IMR-90 (cell line): Measurements from ENCODE around the gene GCNT2. TPM values are rescaled to one million over a fixed set of nuclear protein-coding genes. Genes with fewer than 3 reads are reported as not detected.

Experiments used
- ATAC-seq: fragments of 200-7000 bp; cut with Tn5 transposase; 2 replicates; pipeline ENCODE4 v1.9.1; 2020; ENCODE audit warnings: low read depth, mild to moderate bottlenecking, moderate library complexity
- BruUV-seq: library from RNA; stranded (reverse); fragments of 400-500 nt; replicated peaks from 2 replicates; lab custom pipeline; 2021; lab: Mats Ljungman, UMichigan
- CTCF ChIA-PET: fragments of 300-600 bp; formaldehyde crosslinking; extraction: SDS; loops from one replicate; lab custom pipeline; 2021; ENCODE audit warnings: antibody characterized with exemption; lab: Yijun Ruan, JAX
- POLR2A ChIA-PET: fragments of 300-600 bp; sonication (Branson Sonifier 250); formaldehyde crosslinking; loops from one replicate; lab custom pipeline; 2022; ENCODE audit warnings: antibody characterized with exemption; ENCODE audit not compliant: unreplicated experiment; lab: Charles Lee
- DNase-seq: peaks from one replicate; pipeline ENCODE4 v3.0.0; 2013
- H2AFZ ChIP-seq: replicated peaks from 2 replicates; pipeline ENCODE3; 2013; ENCODE audit warnings: low read length, mild to moderate bottlenecking; ENCODE audit not compliant: poor library complexity
- H2AK5ac ChIP-seq: 2 replicates; pipeline ENCODE4 v1.6.1; 2013; ENCODE audit warnings: low read depth, low read length, inconsistent platforms
- H2AK9ac ChIP-seq: replicated peaks from 2 replicates; pipeline ENCODE3; 2013; ENCODE audit warnings: mild to moderate bottlenecking, low read depth, low read length, moderate library complexity; ENCODE audit not compliant: poor library complexity
- H2BK120ac ChIP-seq: 2 replicates; pipeline ENCODE4 v1.6.1; 2013; ENCODE audit warnings: low read depth, low read length, inconsistent platforms
- H2BK15ac ChIP-seq: 3 replicates; pipeline ENCODE4 v1.6.1; 2013; ENCODE audit warnings: low read depth, low read length, inconsistent platforms
- H2BK20ac ChIP-seq: 2 replicates; pipeline ENCODE4 v1.6.1; 2013; ENCODE audit warnings: low read depth, mild to moderate bottlenecking, inconsistent platforms, low read length, moderate library complexity
- H2BK5ac ChIP-seq: 2 replicates; pipeline ENCODE4 v1.6.1; 2013; ENCODE audit warnings: mild to moderate bottlenecking, low read depth, low read length, inconsistent platforms; ENCODE audit not compliant: poor library complexity, severe bottlenecking
- H3K14ac ChIP-seq: replicated peaks from 2 replicates; pipeline ENCODE4 v1.6.1; 2013; ENCODE audit warnings: low read depth, low read length, inconsistent platforms
- H3K18ac ChIP-seq: 2 replicates; pipeline ENCODE4 v1.6.1; 2013; ENCODE audit warnings: low read depth, low read length, control low read depth
- H3K23ac ChIP-seq: 2 replicates; pipeline ENCODE4 v1.6.1; 2013; ENCODE audit warnings: low read depth, low read length, inconsistent platforms
- H3K27ac ChIP-seq: 2 replicates; pipeline ENCODE4 v1.5.1; 2013; ENCODE audit warnings: mild to moderate bottlenecking, control low read depth, low read length; ENCODE audit not compliant: insufficient read depth
- H3K27me3 ChIP-seq: 2 replicates; pipeline ENCODE4 v1.6.1; 2013; ENCODE audit warnings: low read length; ENCODE audit not compliant: control insufficient read depth, insufficient read depth
- H3K36me3 ChIP-seq: 2 replicates; pipeline ENCODE4 v1.6.1; 2013; ENCODE audit warnings: low read length, mixed read lengths; ENCODE audit not compliant: control insufficient read depth, insufficient read depth
- H3K4ac ChIP-seq: 2 replicates; pipeline ENCODE4 v1.6.1; 2013; ENCODE audit warnings: low read depth, low read length, inconsistent platforms
- H3K4me1 ChIP-seq: 2 replicates; pipeline ENCODE4 v1.6.1; 2013; ENCODE audit warnings: low read length, mixed read lengths; ENCODE audit not compliant: control insufficient read depth, insufficient read depth
- H3K4me2 ChIP-seq: 2 replicates; pipeline ENCODE4 v1.6.1; 2013; ENCODE audit warnings: low read depth, mild to moderate bottlenecking, control low read depth, low read length, moderate library complexity
- H3K4me3 ChIP-seq: 2 replicates; pipeline ENCODE4 v1.5.1; 2013; ENCODE audit warnings: low read depth, mild to moderate bottlenecking, control low read depth, low read length, moderate library complexity; ENCODE audit not compliant: insufficient read depth
- H3K56ac ChIP-seq: 2 replicates; pipeline ENCODE4 v1.6.1; 2013; ENCODE audit warnings: low read length, inconsistent platforms; ENCODE audit not compliant: insufficient read depth; ENCODE audit errors: extremely low read depth
- H3K79me1 ChIP-seq, 2 experiments: 2 replicates each; pipeline ENCODE4 v1.6.1; 2013; ENCODE audit warnings: low read length in 2 of 2, inconsistent platforms in 1 of 2, low read depth in 1 of 2
- H3K9ac ChIP-seq: 2 replicates; pipeline ENCODE4 v1.6.1; 2013; ENCODE audit warnings: low read depth, low read length, control low read depth
- H3K9me1 ChIP-seq: 2 replicates; pipeline ENCODE4 v1.6.1; 2013; ENCODE audit warnings: low read length, inconsistent platforms; ENCODE audit not compliant: insufficient read depth
- H3K9me3 ChIP-seq: 2 replicates; pipeline ENCODE4 v1.6.1; 2013; ENCODE audit warnings: low read length; ENCODE audit not compliant: control insufficient read depth, insufficient read depth
- H4K20me1 ChIP-seq: 2 replicates; pipeline ENCODE4 v1.6.1; 2013; ENCODE audit warnings: low read length, inconsistent platforms; ENCODE audit not compliant: insufficient read depth
- H4K5ac ChIP-seq: 2 replicates; pipeline ENCODE4 v1.6.1; 2013; ENCODE audit warnings: mild to moderate bottlenecking, low read depth, low read length, control low read depth
- H4K8ac ChIP-seq, 2 experiments: 2 replicates each; pipeline ENCODE4 v1.6.1; 2013; ENCODE audit warnings: low read depth in 2 of 2, low read length in 2 of 2, control low read depth in 1 of 2, inconsistent platforms in 1 of 2
- H4K91ac ChIP-seq: 2 replicates; pipeline ENCODE4 v1.6.1; 2013; ENCODE audit warnings: low read depth, low read length, inconsistent platforms; ENCODE audit not compliant: insufficient read depth
- CEBPB ChIP-seq: IDR thresholded peaks from 2 replicates; pipeline ENCODE4 v1.6.1; 2012; ENCODE audit warnings: low read depth, low read length, improper control_type of control experiment
- POLR2A ChIP-seq: IDR thresholded peaks from 2 replicates; pipeline ENCODE4 v1.6.1; 2012; ENCODE audit warnings: mild to moderate bottlenecking, low read depth, low read length
- WGBS, 2 experiments: methylation state at CpG; one replicate each; pipeline versions ENCODE4 v1.1.5 to v1.1.7; 2013; ENCODE audit warnings: missing lambda C conversion rate in 2 of 2; ENCODE audit not compliant: insufficient read length in 1 of 2; ENCODE audit errors: extremely low coverage in 2 of 2; 5-methylcytosine and 5-hydroxymethylcytosine counted together
- dilution Hi-C: fragments of 300-500 bp; cut with HindIII; formaldehyde crosslinking; loops from one replicate; pipeline ENCODE4 v1.14.3; 2018; ENCODE audit warnings: low sequenced_read_pairs; ENCODE audit not compliant: unreplicated experiment
- in situ Hi-C: fragments of 300-500 bp; cut with MboI; formaldehyde crosslinking; loops from 3 replicates; pipeline ENCODE4 v1.14.3; 2019; ENCODE audit warnings: low sequenced_read_pairs, inconsistent platforms, mixed read lengths
- intact Hi-C: fragments of 100-400 bp; cut with micrococcal nuclease; formaldehyde crosslinking; loops from 2 replicates; pipeline ENCODE4 v1.10.0; 2022
- polyA plus RNA-seq, 3 experiments: library from polyadenylated mRNA; depleted of rRNA; stranded (reverse); fragments of >200 nt; gene quantifications; 2 replicates each; pipeline ENCODE4 v1.2.3, GENCODE V29; 2012; ENCODE audit warnings: low replicate concordance in 1 of 3
- total RNA-seq: library from RNA; depleted of rRNA; stranded (reverse); fragments of >200 nt; gene quantifications from 2 replicates; pipeline ENCODE4 v1.2.3, GENCODE V29; 2012

The GCNT2 gene
- total and polyA plus RNA-seq, 2 of the 4 experiments (the other 2 are of a cell fraction) = 0.34 to 0.90 TPM

GRCh38 chr6:10559522-10560152, 38.5 kb downstream of the GCNT2 start:
- TF ChIP-seq CEBPB (no peak), POLR2A (no peak)
- Histone ChIP-seq H3K14ac (no peak overlapping the region), H4K8ac (no peak overlapping the region), H3K79me1 (no peaks in the 10 kb centered on the region), H4K20me1 (no peaks in the 10 kb centered on the region), H3K9me3 (no peaks in the 10 kb centered on the region), H3K9ac (no peak overlapping the region), H2BK120ac (no peak overlapping the region), H2AFZ (no peak overlapping the region), H3K27me3 (no peaks in the 10 kb centered on the region), H3K27ac (no peak overlapping the region), H3K18ac (no peak overlapping the region), H2BK5ac (no peak overlapping the region), H4K91ac (no peak overlapping the region), H2AK5ac (no peak overlapping the region), H2BK15ac (no peak overlapping the region), H2BK20ac (no peak overlapping the region), H4K5ac (no peak overlapping the region), H2AK9ac (no peak overlapping the region), H3K36me3 (no peaks in the 10 kb centered on the region), H3K4me1 (peaks cover 5% of the 10 kb centered on the region; the same call in 1 of the 2 replicates), H3K4me2 (no peak overlapping the region), H3K9me1 (peaks cover 2% of the 10 kb centered on the region; the same call in 1 of the 2 replicates), H3K56ac (no peak overlapping the region), H3K4ac (no peak overlapping the region), H3K23ac (no peak overlapping the region), H3K4me3 (no peak overlapping the region)
- intact Hi-C loops = no loop called here
- ATAC-seq = no peak
- POLR2A ChIA-PET = no interaction called here
- BruUV-seq = no TSS peak
- no CpG with 5 or more reads among the region's 9 CpGs for WGBS, 2 experiments
- dilution Hi-C loops = no loop called here
- in situ Hi-C loops = no loop called here
- CTCF ChIA-PET = no interaction called here
- DNase-seq = no peak
